ENCODE measurements around the gene TBC1D20. TPM values are rescaled to one million over a fixed set of nuclear protein-coding genes. Genes with fewer than 3 reads are reported as not detected.

Gene TBC1D20
- total RNA-seq, 1 donor from 2014 or later, result 64.0 TPM

- peaks cover 44% of the 10 kb centered on the region for H3K36me3 Mint-ChIP-seq (ENCODE audit: low read depth)
- no peak overlapping the region for H3K27ac Mint-ChIP-seq (ENCODE audit: unreplicated experiment)
- H3K4me3 Mint-ChIP-seq (ENCODE audit: unreplicated experiment), result no peak overlapping the region
- TF ChIP-seq CTCF (IDR thresholded peaks at IDR 0.05), result no peak
- H3K4me1 Mint-ChIP-seq (ENCODE audit: low read depth), result peaks cover 25% of the 10 kb centered on the region
- H3K9me3 Mint-ChIP-seq (ENCODE audit: low read depth), result no peaks in the 10 kb centered on the region
- H3K27me3 Mint-ChIP-seq (ENCODE audit: low read depth), result no peaks in the 10 kb centered on the region
- no peak for DNase-seq (ENCODE audit: low spot score)
Measured at GRCh38 chr20:440148-440547, 22.2 kb downstream of the TBC1D20 start.

- H3K27ac Mint-ChIP-seq (ENCODE audit: unreplicated experiment), result no peak overlapping the region
Measured at GRCh38 chr20:438571-439469, 23.5 kb downstream of the TBC1D20 start.

GRCh38 chr20:437787-438486 is 24.4 kb downstream of the TBC1D20 start:
- H3K27me3 Mint-ChIP-seq (ENCODE audit: low read depth), result no peaks in the 10 kb centered on the region
- peaks cover 7% of the 10 kb centered on the region for H3K4me1 Mint-ChIP-seq (ENCODE audit: low read depth)
- H3K27ac Mint-ChIP-seq (ENCODE audit: unreplicated experiment), result no peak overlapping the region
- H3K36me3 Mint-ChIP-seq (ENCODE audit: low read depth), result peaks cover 44% of the 10 kb centered on the region
- no peak for DNase-seq (ENCODE audit: low spot score)
- no peak overlapping the region for H3K4me3 Mint-ChIP-seq (ENCODE audit: unreplicated experiment)
- no peak for TF ChIP-seq CTCF (IDR thresholded peaks at IDR 0.05)
- H3K9me3 Mint-ChIP-seq (ENCODE audit: low read depth), result no peaks in the 10 kb centered on the region

More at GRCh38 chr20:438571-439469, 23.5 kb downstream of the TBC1D20 start:
- TF ChIP-seq CTCF (IDR thresholded peaks at IDR 0.05), result no peak
- peaks cover 44% of the 10 kb centered on the region for H3K36me3 Mint-ChIP-seq (ENCODE audit: low read depth)
- no peaks in the 10 kb centered on the region for H3K27me3 Mint-ChIP-seq (ENCODE audit: low read depth)
- DNase-seq (ENCODE audit: low spot score), result no peak
- no peak overlapping the region for H3K4me3 Mint-ChIP-seq (ENCODE audit: unreplicated experiment)
- peaks cover 15% of the 10 kb centered on the region for H3K4me1 Mint-ChIP-seq (ENCODE audit: low read depth)
- no peaks in the 10 kb centered on the region for H3K9me3 Mint-ChIP-seq (ENCODE audit: low read depth)

GRCh38 chr20:436476-436875 is 25.9 kb downstream of the TBC1D20 start:
- no peak for DNase-seq (ENCODE audit: low spot score)
- peaks cover 36% of the 10 kb centered on the region for H3K36me3 Mint-ChIP-seq (ENCODE audit: low read depth)
- no peak for TF ChIP-seq CTCF (IDR thresholded peaks at IDR 0.05)
- peaks cover 9% of the 10 kb centered on the region for H3K4me1 Mint-ChIP-seq (ENCODE audit: low read depth)
- no peaks in the 10 kb centered on the region for H3K9me3 Mint-ChIP-seq (ENCODE audit: low read depth)
- H3K27ac Mint-ChIP-seq (ENCODE audit: unreplicated experiment), result peak overlapping the region; percentile 57
- no peaks in the 10 kb centered on the region for H3K27me3 Mint-ChIP-seq (ENCODE audit: low read depth)
- no peak overlapping the region for H3K4me3 Mint-ChIP-seq (ENCODE audit: unreplicated experiment)

GRCh38 chr20:435558-435957 is 26.8 kb downstream of the TBC1D20 start:
- DNase-seq (ENCODE audit: low spot score), result no peak
- TF ChIP-seq CTCF (IDR thresholded peaks at IDR 0.05), result no peak
- H3K4me3 Mint-ChIP-seq (ENCODE audit: unreplicated experiment), result no peak overlapping the region
- H3K27ac Mint-ChIP-seq (ENCODE audit: unreplicated experiment), result no peak overlapping the region
- peaks cover 8% of the 10 kb centered on the region for H3K4me1 Mint-ChIP-seq (ENCODE audit: low read depth)
- no peaks in the 10 kb centered on the region for H3K9me3 Mint-ChIP-seq (ENCODE audit: low read depth)
- no peaks in the 10 kb centered on the region for H3K27me3 Mint-ChIP-seq (ENCODE audit: low read depth)
- peaks cover 34% of the 10 kb centered on the region for H3K36me3 Mint-ChIP-seq (ENCODE audit: low read depth)
